Activated naive CD4-positive, alpha-beta T cell treated with anti-CD3 and anti-CD28 coated beads, Interleukin-2, amount 50 U/mL, for 16 hours (primary cell): ENCODE data around the gene FARSB.
"Not testable (repeated sequence)": the region's sequence is repeated elsewhere in the genome, so short reads cannot be mapped to it uniquely, and the experiment has no call there.

ENCODE experiments used
- DNase-seq: peaks from one replicate; pipeline ENCODE4 v3.0.0-alpha.2; 2020

Gene FARSB

GRCh38 chr2:222655787-222656525 is at the start of gene FARSB:
Gene FARSB (minus strand): TSS chr2:222656092. CDS start chr2:222656073, 19 bp downstream.
- DNase-seq = peak; percentile 93

- no peak for DNase-seq
Measured at GRCh38 chr2:222703886-222704285, 48.0 kb upstream of the FARSB start.

GRCh38 chr2:222703091-222703490 is 47.2 kb upstream of the FARSB start:
- no peak for DNase-seq

GRCh38 chr2:222701721-222702131 is 45.8 kb upstream of the FARSB start:
- no peak for DNase-seq

GRCh38 chr2:222701233-222701632 is 45.3 kb upstream of the FARSB start:
- DNase-seq = no peak

- no peak for DNase-seq
Measured at GRCh38 chr2:222698276-222698675, 42.4 kb upstream of the FARSB start.

- DNase-seq = no peak
Measured at GRCh38 chr2:222693837-222694236, 37.9 kb upstream of the FARSB start.

GRCh38 chr2:222693413-222693812 is 37.5 kb upstream of the FARSB start:
- DNase-seq = not testable (repeated sequence)

- peak; percentile 70 for DNase-seq
Measured at GRCh38 chr2:222690564-222691200, 34.8 kb upstream of the FARSB start.

- no peak for DNase-seq
Measured at GRCh38 chr2:222689322-222689721, 33.4 kb upstream of the FARSB start.

- no peak for DNase-seq
Measured at GRCh38 chr2:222688917-222689316, 33.0 kb upstream of the FARSB start.

- DNase-seq = no peak
Measured at GRCh38 chr2:222686086-222686750, 30.3 kb upstream of the FARSB start.

- DNase-seq = no peak
Measured at GRCh38 chr2:222683805-222684204, 27.9 kb upstream of the FARSB start.

- no peak for DNase-seq
Measured at GRCh38 chr2:222677981-222678380, 22.1 kb upstream of the FARSB start.

- DNase-seq = no peak
Measured at GRCh38 chr2:222673883-222674282, 18.0 kb upstream of the FARSB start.

- no peak for DNase-seq
Measured at GRCh38 chr2:222673273-222673672, 17.4 kb upstream of the FARSB start.

- DNase-seq = no peak
Measured at GRCh38 chr2:222672068-222672401, 16.1 kb upstream of the FARSB start.

GRCh38 chr2:222671259-222672067 is 15.6 kb upstream of the FARSB start, which contains the start of gene MOGAT1:
Gene MOGAT1 (plus strand): TSS chr2:222671658. CDS start chr2:222671786, 128 bp downstream.
- no peak for DNase-seq

- no peak for DNase-seq
Measured at GRCh38 chr2:222670191-222671038, 14.5 kb upstream of the FARSB start.

GRCh38 chr2:222669353-222669752 is 13.5 kb upstream of the FARSB start:
- DNase-seq = no peak

GRCh38 chr2:222668494-222669154 is 12.7 kb upstream of the FARSB start:
- no peak for DNase-seq

GRCh38 chr2:222663479-222663878 is 7.6 kb upstream of the FARSB start:
- no peak for DNase-seq
